ENCODE measurements around the gene GLB1L2.
A peak's percentile ranks its signal among the peaks of the same experiment; 100 is the strongest.

The GLB1L2 gene

GRCh38 chr11:134332782-134333181 is 994 bp downstream of the GLB1L2 start:
- no peak overlapping the region for H2AFZ ChIP-seq (ENCODE audit: insufficient read depth, low read length, poor library complexity)
- H3K9me3 ChIP-seq (ENCODE audit: insufficient read depth, low read depth, low read length), result no peaks in the 10 kb centered on the region
- WGBS (ENCODE audit: extremely low coverage, insufficient coverage, insufficient read length), result no CpG with 5 or more reads among the region's 7 CpGs

GRCh38 chr11:134333312-134333711 is 1.5 kb downstream of the GLB1L2 start:
- Histone ChIP-seq H3K18ac (ENCODE audit: low read length) (no peak overlapping the region), H3K23ac (ENCODE audit: low read length) (no peak overlapping the region), H3K27me3 (ENCODE audit: insufficient read depth, low read length) (peaks cover 4% of the 10 kb centered on the region), H3K14ac (ENCODE audit: low read length) (no peak overlapping the region), H3K79me2 (ENCODE audit: control insufficient read depth, insufficient read depth, low read length, poor library complexity) (no peaks in the 10 kb centered on the region), H3K79me1 (ENCODE audit: low read length) (no peaks in the 10 kb centered on the region), H3K4me1 (ENCODE audit: control insufficient read depth in 1 of 2, insufficient read depth in 2 of 2, low read length in 2 of 2) (peaks cover 5 to 7% of the 10 kb centered on the region in 2 experiments), H4K91ac (ENCODE audit: low read depth, low read length) (no peak overlapping the region), H3K4ac (ENCODE audit: low read depth, low read length) (no peak overlapping the region), H2AK5ac (ENCODE audit: low read length) (no peak overlapping the region), H3K36me3 (ENCODE audit: control insufficient read depth in 1 of 2, insufficient read depth in 2 of 2, low read length in 2 of 2) (no peaks in the 10 kb centered on the region), H2BK5ac (ENCODE audit: low read depth, low read length, poor library complexity) (no peak overlapping the region), H3K27ac (ENCODE audit: low read depth, low read length) (no peak overlapping the region), H3K9me3 (ENCODE audit: insufficient read depth, low read depth, low read length) (no peaks in the 10 kb centered on the region), H2BK120ac (ENCODE audit: insufficient read depth, low read length, poor library complexity) (no peak overlapping the region), H2BK12ac (ENCODE audit: low read length) (no peak overlapping the region), H3K4me2 (ENCODE audit: low read length) (no peak overlapping the region), H3K4me3 (ENCODE audit: low read depth, low read length) (no peak overlapping the region), H2AFZ (ENCODE audit: insufficient read depth, low read length, poor library complexity) (no peak overlapping the region), H3K9ac (ENCODE audit: low read length) (no peak overlapping the region), H4K8ac (ENCODE audit: low read depth, low read length) (no peak overlapping the region), H4K12ac (ENCODE audit: low read depth, low read length) (no peak overlapping the region)
- DNase-seq, result peak in 1 of 2 donors; percentile 49
- WGBS (ENCODE audit: extremely low coverage, insufficient coverage, insufficient read length), result no CpG with 5 or more reads among the region's 7 CpGs

More at GRCh38 chr11:134332782-134333181, 994 bp downstream of the GLB1L2 start:
- H2BK5ac ChIP-seq (ENCODE audit: low read depth, low read length, poor library complexity), result no peak overlapping the region
- H2BK120ac ChIP-seq (ENCODE audit: insufficient read depth, low read length, poor library complexity), result no peak overlapping the region
- H3K23ac ChIP-seq (ENCODE audit: low read length), result no peak overlapping the region
- H3K18ac ChIP-seq (ENCODE audit: low read length), result no peak overlapping the region
- H3K4me2 ChIP-seq (ENCODE audit: low read length), result no peak overlapping the region
- H3K4ac ChIP-seq (ENCODE audit: low read depth, low read length), result no peak overlapping the region
- no peak for DNase-seq
- H3K27ac ChIP-seq (ENCODE audit: low read depth, low read length), result no peak overlapping the region
- H2BK12ac ChIP-seq (ENCODE audit: low read length), result no peak overlapping the region
- no peak overlapping the region for H4K91ac ChIP-seq (ENCODE audit: low read depth, low read length)
- no peaks in the 10 kb centered on the region for H3K79me2 ChIP-seq (ENCODE audit: control insufficient read depth, insufficient read depth, low read length, poor library complexity)
- no peak overlapping the region for H2AK5ac ChIP-seq (ENCODE audit: low read length)
- no peaks in the 10 kb centered on the region for H3K79me1 ChIP-seq (ENCODE audit: low read length)
- no peak overlapping the region for H3K14ac ChIP-seq (ENCODE audit: low read length)
- no peak overlapping the region for H4K12ac ChIP-seq (ENCODE audit: low read depth, low read length)
- peaks cover 4% of the 10 kb centered on the region for H3K27me3 ChIP-seq (ENCODE audit: insufficient read depth, low read length)
- no peak overlapping the region for H3K9ac ChIP-seq (ENCODE audit: low read length)
- no peaks in the 10 kb centered on the region for H3K36me3 ChIP-seq (ENCODE audit: control insufficient read depth in 1 of 2, insufficient read depth in 2 of 2, low read length in 2 of 2)
- peaks cover 5 to 7% of the 10 kb centered on the region in 2 experiments for H3K4me1 ChIP-seq (ENCODE audit: control insufficient read depth in 1 of 2, insufficient read depth in 2 of 2, low read length in 2 of 2)
- no peak overlapping the region for H4K8ac ChIP-seq (ENCODE audit: low read depth, low read length)
- no peak overlapping the region for H3K4me3 ChIP-seq (ENCODE audit: low read depth, low read length)

GRCh38 chr11:134333946-134334345 is 2.2 kb downstream of the GLB1L2 start:
- Histone ChIP-seq H3K36me3 (ENCODE audit: control insufficient read depth in 1 of 2, insufficient read depth in 2 of 2, low read length in 2 of 2) (no peaks in the 10 kb centered on the region), H2BK12ac (ENCODE audit: low read length) (no peak overlapping the region), H3K79me2 (ENCODE audit: control insufficient read depth, insufficient read depth, low read length, poor library complexity) (no peaks in the 10 kb centered on the region), H3K79me1 (ENCODE audit: low read length) (no peaks in the 10 kb centered on the region), H3K14ac (ENCODE audit: low read length) (no peak overlapping the region), H4K12ac (ENCODE audit: low read depth, low read length) (no peak overlapping the region), H3K9me3 (ENCODE audit: insufficient read depth, low read depth, low read length) (no peaks in the 10 kb centered on the region), H3K27ac (ENCODE audit: low read depth, low read length) (no peak overlapping the region), H3K27me3 (ENCODE audit: insufficient read depth, low read length) (peaks cover 4% of the 10 kb centered on the region), H3K4ac (ENCODE audit: low read depth, low read length) (no peak overlapping the region), H3K4me3 (ENCODE audit: low read depth, low read length) (no peak overlapping the region), H4K91ac (ENCODE audit: low read depth, low read length) (no peak overlapping the region), H3K23ac (ENCODE audit: low read length) (no peak overlapping the region), H3K4me1 (ENCODE audit: control insufficient read depth in 1 of 2, insufficient read depth in 2 of 2, low read length in 2 of 2) (peaks cover 5 to 7% of the 10 kb centered on the region in 2 experiments), H2AFZ (ENCODE audit: insufficient read depth, low read length, poor library complexity) (no peak overlapping the region), H3K9ac (ENCODE audit: low read length) (no peak overlapping the region), H2BK5ac (ENCODE audit: low read depth, low read length, poor library complexity) (no peak overlapping the region), H4K8ac (ENCODE audit: low read depth, low read length) (no peak overlapping the region), H3K18ac (ENCODE audit: low read length) (no peak overlapping the region), H2AK5ac (ENCODE audit: low read length) (no peak overlapping the region), H2BK120ac (ENCODE audit: insufficient read depth, low read length, poor library complexity) (no peak overlapping the region), H3K4me2 (ENCODE audit: low read length) (no peak overlapping the region)
- DNase-seq, result no peak
- WGBS (ENCODE audit: extremely low coverage, insufficient coverage, insufficient read length), result no CpG with 5 or more reads among the region's 3 CpGs

GRCh38 chr11:134334796-134335571 is 3.2 kb downstream of the GLB1L2 start:
- H4K8ac ChIP-seq (ENCODE audit: low read depth, low read length), result no peak overlapping the region
- H2BK120ac ChIP-seq (ENCODE audit: insufficient read depth, low read length, poor library complexity), result no peak overlapping the region
- peaks cover 4% of the 10 kb centered on the region for H3K27me3 ChIP-seq (ENCODE audit: insufficient read depth, low read length)

More at GRCh38 chr11:134334796-134335571, 3.2 kb downstream of the GLB1L2 start:
- Histone ChIP-seq H2AK5ac (ENCODE audit: low read length) (no peak overlapping the region), H2BK5ac (ENCODE audit: low read depth, low read length, poor library complexity) (no peak overlapping the region), H3K4ac (ENCODE audit: low read depth, low read length) (no peak overlapping the region), H2BK12ac (ENCODE audit: low read length) (no peak overlapping the region), H3K79me1 (ENCODE audit: low read length) (no peaks in the 10 kb centered on the region), H3K79me2 (ENCODE audit: control insufficient read depth, insufficient read depth, low read length, poor library complexity) (no peaks in the 10 kb centered on the region), H3K27ac (ENCODE audit: low read depth, low read length) (no peak overlapping the region), H3K23ac (ENCODE audit: low read length) (no peak overlapping the region), H3K4me1 (ENCODE audit: control insufficient read depth in 1 of 2, insufficient read depth in 2 of 2, low read length in 2 of 2) (peaks cover 5 to 7% of the 10 kb centered on the region in 2 experiments), H3K4me3 (ENCODE audit: low read depth, low read length) (no peak overlapping the region), H4K91ac (ENCODE audit: low read depth, low read length) (no peak overlapping the region), H3K18ac (ENCODE audit: low read length) (no peak overlapping the region), H3K36me3 (ENCODE audit: control insufficient read depth in 1 of 2, insufficient read depth in 2 of 2, low read length in 2 of 2) (no peaks in the 10 kb centered on the region), H3K9me3 (ENCODE audit: insufficient read depth, low read depth, low read length) (no peaks in the 10 kb centered on the region), H2AFZ (ENCODE audit: insufficient read depth, low read length, poor library complexity) (no peak overlapping the region), H3K14ac (ENCODE audit: low read length) (no peak overlapping the region), H3K4me2 (ENCODE audit: low read length) (no peak overlapping the region), H4K12ac (ENCODE audit: low read depth, low read length) (no peak overlapping the region), H3K9ac (ENCODE audit: low read length) (no peak overlapping the region)
- no CpG with 5 or more reads among the region's 10 CpGs for WGBS (ENCODE audit: extremely low coverage, insufficient coverage, insufficient read length)
- peak; percentile 60 to 86 for DNase-seq

Measured in trophoblast cell (in vitro differentiated cells and primary cell).